Neural cell (in vitro differentiated cells): Measurements from ENCODE around the gene DOK6.

Experiments
- EP300 ChIP-seq: fragments of 450-650 bp; conservative IDR thresholded peaks from 2 replicates; pipeline ENCODE4 v1.6.1; 2014; ENCODE audit warnings: antibody characterized with exemption, mild to moderate bottlenecking, moderate library complexity; ENCODE audit not compliant: poor library complexity, severe bottlenecking
- TF ChIP-seq, protein P1 (sequence below): IDR thresholded peaks from 2 replicates; pipeline ENCODE4 v1.6.1; 2012; ENCODE audit warnings: borderline replicate concordance
- TF ChIP-seq, protein P2 (sequence below): fragments of 450-650 bp; IDR thresholded peaks from 2 replicates; pipeline ENCODE4 v1.5.1; 2014; ENCODE audit warnings: antibody characterized with exemption, mild to moderate bottlenecking, moderate library complexity; ENCODE audit not compliant: poor library complexity, severe bottlenecking

GRCh38 chr18:69674966-69675365 lies 274.3 kb downstream of the DOK6 start:
- TF ChIP-seq, protein P1, sequence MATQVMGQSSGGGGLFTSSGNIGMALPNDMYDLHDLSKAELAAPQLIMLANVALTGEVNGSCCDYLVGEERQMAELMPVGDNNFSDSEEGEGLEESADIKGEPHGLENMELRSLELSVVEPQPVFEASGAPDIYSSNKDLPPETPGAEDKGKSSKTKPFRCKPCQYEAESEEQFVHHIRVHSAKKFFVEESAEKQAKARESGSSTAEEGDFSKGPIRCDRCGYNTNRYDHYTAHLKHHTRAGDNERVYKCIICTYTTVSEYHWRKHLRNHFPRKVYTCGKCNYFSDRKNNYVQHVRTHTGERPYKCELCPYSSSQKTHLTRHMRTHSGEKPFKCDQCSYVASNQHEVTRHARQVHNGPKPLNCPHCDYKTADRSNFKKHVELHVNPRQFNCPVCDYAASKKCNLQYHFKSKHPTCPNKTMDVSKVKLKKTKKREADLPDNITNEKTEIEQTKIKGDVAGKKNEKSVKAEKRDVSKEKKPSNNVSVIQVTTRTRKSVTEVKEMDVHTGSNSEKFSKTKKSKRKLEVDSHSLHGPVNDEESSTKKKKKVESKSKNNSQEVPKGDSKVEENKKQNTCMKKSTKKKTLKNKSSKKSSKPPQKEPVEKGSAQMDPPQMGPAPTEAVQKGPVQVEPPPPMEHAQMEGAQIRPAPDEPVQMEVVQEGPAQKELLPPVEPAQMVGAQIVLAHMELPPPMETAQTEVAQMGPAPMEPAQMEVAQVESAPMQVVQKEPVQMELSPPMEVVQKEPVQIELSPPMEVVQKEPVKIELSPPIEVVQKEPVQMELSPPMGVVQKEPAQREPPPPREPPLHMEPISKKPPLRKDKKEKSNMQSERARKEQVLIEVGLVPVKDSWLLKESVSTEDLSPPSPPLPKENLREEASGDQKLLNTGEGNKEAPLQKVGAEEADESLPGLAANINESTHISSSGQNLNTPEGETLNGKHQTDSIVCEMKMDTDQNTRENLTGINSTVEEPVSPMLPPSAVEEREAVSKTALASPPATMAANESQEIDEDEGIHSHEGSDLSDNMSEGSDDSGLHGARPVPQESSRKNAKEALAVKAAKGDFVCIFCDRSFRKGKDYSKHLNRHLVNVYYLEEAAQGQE = no peak
- TF ChIP-seq, protein P2, sequence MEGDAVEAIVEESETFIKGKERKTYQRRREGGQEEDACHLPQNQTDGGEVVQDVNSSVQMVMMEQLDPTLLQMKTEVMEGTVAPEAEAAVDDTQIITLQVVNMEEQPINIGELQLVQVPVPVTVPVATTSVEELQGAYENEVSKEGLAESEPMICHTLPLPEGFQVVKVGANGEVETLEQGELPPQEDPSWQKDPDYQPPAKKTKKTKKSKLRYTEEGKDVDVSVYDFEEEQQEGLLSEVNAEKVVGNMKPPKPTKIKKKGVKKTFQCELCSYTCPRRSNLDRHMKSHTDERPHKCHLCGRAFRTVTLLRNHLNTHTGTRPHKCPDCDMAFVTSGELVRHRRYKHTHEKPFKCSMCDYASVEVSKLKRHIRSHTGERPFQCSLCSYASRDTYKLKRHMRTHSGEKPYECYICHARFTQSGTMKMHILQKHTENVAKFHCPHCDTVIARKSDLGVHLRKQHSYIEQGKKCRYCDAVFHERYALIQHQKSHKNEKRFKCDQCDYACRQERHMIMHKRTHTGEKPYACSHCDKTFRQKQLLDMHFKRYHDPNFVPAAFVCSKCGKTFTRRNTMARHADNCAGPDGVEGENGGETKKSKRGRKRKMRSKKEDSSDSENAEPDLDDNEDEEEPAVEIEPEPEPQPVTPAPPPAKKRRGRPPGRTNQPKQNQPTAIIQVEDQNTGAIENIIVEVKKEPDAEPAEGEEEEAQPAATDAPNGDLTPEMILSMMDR = no peak
- no peak for TF ChIP-seq EP300
